PC-9 (cell line): Measurements from ENCODE around the gene OR7A10. TPM values are rescaled to one million over a fixed set of nuclear protein-coding genes. Genes with fewer than 3 reads are reported as not detected.

Experiments used
- Bru-seq: library from RNA; stranded (reverse); fragments of 400-500 nt; gene quantifications from one replicate; lab custom pipeline; 2021; lab: Mats Ljungman, UMichigan
- BruChase-seq, 2 experiments: library from RNA; stranded (reverse); fragments of 400-500 nt; gene quantifications; one replicate each; lab custom pipeline; 2021; lab: Mats Ljungman, UMichigan
- BruUV-seq: library from RNA; stranded (reverse); fragments of 400-500 nt; replicated peaks from 2 replicates; lab custom pipeline; 2021; lab: Mats Ljungman, UMichigan
- CTCF ChIA-PET: fragments of 300-600 bp; sonication (Branson Sonifier 250); formaldehyde crosslinking; loops from one replicate; lab custom pipeline; 2022; ENCODE audit warnings: antibody characterized with exemption; lab: Charles Lee
- POLR2A ChIA-PET: fragments of 300-600 bp; sonication (Branson Sonifier 250); formaldehyde crosslinking; loops from one replicate; lab custom pipeline; 2022; ENCODE audit warnings: antibody characterized with exemption; ENCODE audit not compliant: unreplicated experiment; lab: Charles Lee
- DNase-seq, 2 experiments: peaks; one replicate each; pipeline versions ENCODE4 v3.0.0 to v3.0.0-alpha.2; 2015 to 2022; ENCODE audit warnings: mixed read lengths in 1 of 2
- H2AFZ ChIP-seq: fragments of 200-600 bp; sonication (generic); 2 replicates; pipeline ENCODE4 v1.8.1; 2017; ENCODE audit warnings: antibody characterized with exemption
- H3F3A ChIP-seq: fragments of 200-600 bp; sonication (generic); 2 replicates; pipeline ENCODE4 v1.8.1; 2017; ENCODE audit warnings: antibody characterized with exemption, mild to moderate bottlenecking, low read depth; ENCODE audit not compliant: insufficient read depth
- H3K27ac ChIP-seq: fragments of 200-600 bp; sonication (generic); 2 replicates; pipeline ENCODE4 v1.6.1; 2016; ENCODE audit warnings: mixed run types
- H3K27me3 ChIP-seq: fragments of 200-600 bp; sonication (generic); 2 replicates; pipeline ENCODE4 v1.6.1; 2016; ENCODE audit warnings: low read depth, mixed run types; ENCODE audit not compliant: insufficient read depth
- H3K36me3 ChIP-seq: fragments of 200-600 bp; sonication (generic); 2 replicates; pipeline ENCODE4 v1.6.1; 2016; ENCODE audit warnings: low read depth, mixed run types
- H3K4me1 ChIP-seq: fragments of 200-600 bp; sonication (generic); replicated peaks from 2 replicates; pipeline ENCODE4 v1.6.1; 2016; ENCODE audit warnings: mixed run types; ENCODE audit not compliant: insufficient read depth
- H3K4me2 ChIP-seq: fragments of 200-600 bp; sonication (generic); 2 replicates; pipeline ENCODE4 v1.6.1; 2017; ENCODE audit warnings: mixed run types
- H3K4me3 ChIP-seq: fragments of 200-600 bp; sonication (generic); 2 replicates; pipeline ENCODE4 v1.6.1; 2016; ENCODE audit warnings: mixed run types
- H3K79me2 ChIP-seq: fragments of 200-600 bp; sonication (generic); 2 replicates; pipeline ENCODE4 v1.6.1; 2017; ENCODE audit warnings: low read depth, mixed run types
- H3K9me2 ChIP-seq: fragments of 200-600 bp; sonication (generic); 2 replicates; pipeline ENCODE4 v1.8.1; 2017; ENCODE audit warnings: mild to moderate bottlenecking; ENCODE audit not compliant: insufficient read depth
- H3K9me3 ChIP-seq: fragments of 200-600 bp; sonication (generic); 2 replicates; pipeline ENCODE4 v1.8.1; 2016; ENCODE audit warnings: low read depth; ENCODE audit not compliant: insufficient read depth
- H4K20me1 ChIP-seq: fragments of 200-600 bp; sonication (generic); 2 replicates; pipeline ENCODE4 v1.8.1; 2017; ENCODE audit not compliant: insufficient read depth
- CTCF ChIP-seq: fragments of 200-600 bp; sonication (generic); conservative IDR thresholded peaks from 2 replicates; pipeline ENCODE4 v1.6.1; 2017; ENCODE audit warnings: mixed run types, antibody characterized with exemption, mild to moderate bottlenecking, moderate library complexity
- EZH2 ChIP-seq: fragments of 200-600 bp; sonication (generic); IDR thresholded peaks from 2 replicates; pipeline ENCODE4 v1.8.0; 2017; ENCODE audit warnings: antibody characterized with exemption, low read depth
- intact Hi-C: fragments of 100-400 bp; cut with micrococcal nuclease; formaldehyde crosslinking; loops from one replicate; pipeline ENCODE4 v1.10.0; 2022; ENCODE audit not compliant: unreplicated experiment
- long read RNA-seq: library from polyadenylated mRNA; stranded (forward); transcript quantifications from one replicate; pipeline ENCODE4 v2.0.0, GENCODE V29; 2022
- total RNA-seq: library from RNA; stranded (reverse); gene quantifications from 2 replicates; pipeline ENCODE4 v1.2.3, GENCODE V29; 2021

OR7A10 gene
- total RNA-seq = not detected in 2 replicates
- Bru-seq, nascent RNA = not detected
- not detected for BruChase-seq, experiment 1, labeled RNA remaining after a 2-hour chase
- BruChase-seq, experiment 2, labeled RNA remaining after a 6-hour chase = not detected
- long read RNA-seq = 0 reads

DNA sequence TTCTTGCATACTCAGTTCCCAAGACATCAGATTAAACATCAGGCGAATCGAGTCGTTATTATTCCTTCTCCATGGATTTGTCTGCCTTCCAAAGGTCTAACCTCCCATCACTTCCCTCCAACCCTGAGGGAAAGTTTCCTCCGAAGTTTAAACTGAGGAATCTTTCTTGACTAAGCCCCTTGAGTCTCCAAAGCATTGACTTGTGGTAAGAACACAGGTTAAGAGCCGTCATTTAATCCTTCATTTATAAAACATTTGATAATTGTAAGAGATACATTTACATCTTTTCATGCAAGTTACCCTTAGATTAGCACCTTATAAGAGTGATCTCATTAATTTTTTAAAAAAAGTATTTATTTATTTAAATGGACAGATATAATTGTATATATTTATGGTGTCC lies at the start of gene OR7A10:
Gene OR7A10 (minus strand): TSS at position 101 of the 400 bp plus-strand sequence. CDS start 7,045 bp downstream, outside the sequence.
- ChIA-PET CTCF (no interaction called here), POLR2A (no interaction called here)
- Histone ChIP-seq H3K4me3 (no peak within 1 kb of the TSS), H3K36me3 (no peaks in the 10 kb centered on the region), H3K9me3 (no peaks in the 10 kb centered on the region), H3K9me2 (no peaks in the 10 kb centered on the region), H2AFZ (no peak within 1 kb of the TSS), H3F3A (no peaks in the 10 kb centered on the region), H3K27me3 (peaks cover 66% of the 10 kb centered on the region), H3K4me2 (no peak within 1 kb of the TSS), H3K27ac (no peak within 1 kb of the TSS), H4K20me1 (no peaks in the 10 kb centered on the region), H3K79me2 (no peaks in the 10 kb centered on the region), H3K4me1 (no peaks in the 10 kb centered on the region)
- TF ChIP-seq EZH2 = no peak
- DNase-seq = no peak
- intact Hi-C loops = no loop called here
- BruUV-seq = no TSS peak

DNA sequence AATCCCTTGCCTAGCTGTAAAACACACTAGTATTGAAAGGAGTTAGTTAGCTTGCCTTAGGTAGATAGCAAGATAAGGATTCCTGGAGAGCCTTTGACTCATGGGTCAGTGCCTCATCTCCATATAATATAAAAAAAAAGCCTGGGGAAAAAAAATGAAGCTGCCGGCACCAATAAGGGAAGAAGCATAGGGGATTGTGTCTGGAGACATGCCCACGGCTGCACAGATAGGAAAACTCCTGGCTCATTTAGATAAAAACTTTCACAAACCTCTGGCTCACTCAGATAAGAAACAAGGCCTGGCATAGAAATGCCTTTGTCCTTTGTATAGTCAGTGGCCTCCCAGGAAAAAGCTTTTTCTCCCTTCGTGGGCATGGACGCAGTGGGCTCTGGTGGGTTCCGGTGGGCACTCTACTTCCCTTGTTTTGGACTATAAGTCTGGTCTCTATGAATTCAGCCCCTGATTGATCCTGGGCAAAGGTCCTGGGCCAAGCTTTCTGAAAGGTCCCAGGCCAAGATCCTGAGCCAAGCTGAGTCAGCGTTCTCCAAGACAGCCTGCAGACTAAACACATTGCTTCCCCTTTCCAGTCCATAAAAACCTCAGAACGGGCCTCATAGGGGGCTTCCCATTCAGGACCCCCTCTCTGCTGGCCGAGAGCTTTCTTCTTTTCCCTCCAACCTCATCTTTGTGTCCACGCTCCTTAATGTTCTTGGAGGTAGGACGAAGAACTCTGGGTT lies 42.1 kb upstream of the OR7A10 start:
- no peak for TF ChIP-seq EZH2
- TF ChIP-seq CTCF = no peak
- Histone ChIP-seq H3K4me3 (no peak overlapping the region), H3K79me2 (no peaks in the 10 kb centered on the region), H3K4me2 (no peak overlapping the region), H3K9me3 (peaks cover 7% of the 10 kb centered on the region; the same call in 1 of the 2 replicates), H3K27me3 (no peaks in the 10 kb centered on the region), H3K27ac (no peak overlapping the region), H3K36me3 (no peaks in the 10 kb centered on the region), H2AFZ (no peak overlapping the region), H4K20me1 (no peaks in the 10 kb centered on the region), H3F3A (peaks cover 16% of the 10 kb centered on the region), H3K9me2 (no peaks in the 10 kb centered on the region), H3K4me1 (peaks cover 32% of the 10 kb centered on the region)
- BruUV-seq = no TSS peak
- ChIA-PET POLR2A (no interaction called here), CTCF (no interaction called here)
- peak in 1 of 2 experiments; percentile 53 for DNase-seq
- intact Hi-C loops = no loop called here

DNA sequence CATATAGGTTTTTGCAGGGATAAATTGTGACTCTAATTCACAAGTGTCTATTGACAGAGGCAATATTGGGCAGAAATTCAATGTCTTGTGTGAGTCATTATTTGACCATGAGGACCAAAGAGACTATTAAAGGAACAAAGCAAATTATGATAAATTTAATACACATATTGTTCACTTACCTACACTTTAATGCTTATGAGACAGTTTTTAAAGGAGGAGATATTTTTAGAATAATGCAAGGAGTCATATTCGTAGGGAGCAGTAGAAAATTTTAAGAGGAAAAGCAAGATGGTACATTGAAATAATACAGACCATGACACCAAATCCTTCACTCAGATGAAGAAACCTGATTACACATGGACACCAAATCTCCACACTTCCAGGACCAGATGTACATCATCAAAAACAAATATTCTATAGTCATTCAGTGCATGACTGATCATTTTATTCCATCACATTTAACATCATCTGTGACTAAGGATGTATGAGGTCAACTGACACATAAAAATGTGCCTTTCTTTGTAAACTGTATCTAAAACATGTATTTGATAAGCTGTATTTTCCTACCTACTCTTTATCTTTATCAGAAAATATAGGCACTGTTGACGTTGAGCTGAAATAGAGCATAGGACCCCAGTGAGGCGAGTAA lies 41.4 kb upstream of the OR7A10 start:
- TF ChIP-seq CTCF = no peak
- H3K27ac ChIP-seq = no peak overlapping the region
- H3K9me3 ChIP-seq = peaks cover 7% of the 10 kb centered on the region; the same call in 1 of the 2 replicates
- no peak overlapping the region for H3K4me2 ChIP-seq
- no peaks in the 10 kb centered on the region for H3K79me2 ChIP-seq
- intact Hi-C loops = no loop called here
- peaks cover 16% of the 10 kb centered on the region for H3F3A ChIP-seq
- H3K27me3 ChIP-seq = no peaks in the 10 kb centered on the region
- no peaks in the 10 kb centered on the region for H3K36me3 ChIP-seq
- DNase-seq = peak in 1 of 2 experiments; percentile 42
- no TSS peak for BruUV-seq
- no peaks in the 10 kb centered on the region for H3K9me2 ChIP-seq
- ChIA-PET POLR2A (no interaction called here), CTCF (no interaction called here)
- no peak overlapping the region for H2AFZ ChIP-seq
- H4K20me1 ChIP-seq = no peaks in the 10 kb centered on the region
- peaks cover 32% of the 10 kb centered on the region for H3K4me1 ChIP-seq
- no peak overlapping the region for H3K4me3 ChIP-seq
